HepG2 (cell line): ENCODE results near the gene HNRNPA1. TPM values are rescaled to one million over a fixed set of nuclear protein-coding genes. Genes with fewer than 3 reads are reported as not detected.

Experiments
- ARNT ChIP-seq: fragments of 450-650 bp; IDR thresholded peaks from 2 replicates; pipeline ENCODE4 v1.6.1; 2017
- ATAD3A ChIP-seq: sonication (generic); formaldehyde crosslinking; IDR thresholded peaks from 2 replicates; pipeline ENCODE4 v1.4.0; 2020; ENCODE audit warnings: missing genetic modification reagents
- BORCS8-MEF2B ChIP-seq: sonication (generic); formaldehyde crosslinking; IDR thresholded peaks from 2 replicates; pipeline ENCODE4 v1.8.0; 2022; ENCODE audit warnings: mild to moderate bottlenecking, missing genetic modification reagents
- CREB1 ChIP-seq, 2 experiments: fragments of 450-650 bp in 1 of 2; IDR thresholded peaks; 2 replicates each; pipeline ENCODE4 v1.6.1; 2016 to 2017; ENCODE audit warnings: control low read depth in 1 of 2, mild to moderate bottlenecking in 1 of 2, missing compliant biosample characterization in 1 of 2, missing genetic modification characterization in 1 of 2
- E2F5 ChIP-seq: sonication (generic); formaldehyde crosslinking; conservative IDR thresholded peaks from 2 replicates; pipeline ENCODE4 v1.4.0; 2020; ENCODE audit warnings: missing genetic modification reagents
- ESRRA ChIP-seq: sonication (generic); formaldehyde crosslinking; IDR thresholded peaks from 2 replicates; pipeline ENCODE4 v1.5.1; 2020; ENCODE audit warnings: mild to moderate bottlenecking, low read depth, missing genetic modification reagents
- HDAC6 ChIP-seq: fragments of 200-600 bp; sonication (generic); IDR thresholded peaks from 2 replicates; pipeline ENCODE4 v1.7.0; 2017; ENCODE audit warnings: mild to moderate bottlenecking, antibody characterized with exemption, low read length, low read depth
- HOXA9 ChIP-seq: sonication (generic); formaldehyde crosslinking; IDR thresholded peaks from 2 replicates; pipeline ENCODE4 v1.8.1; 2022; ENCODE audit warnings: missing genetic modification reagents, mild to moderate bottlenecking, moderate library complexity, borderline replicate concordance
- JARID2 ChIP-seq: sonication (generic); formaldehyde crosslinking; IDR thresholded peaks from 2 replicates; pipeline ENCODE4 v1.8.1; 2023; ENCODE audit warnings: missing genetic modification reagents, inconsistent platforms; ENCODE audit not compliant: insufficient replicate concordance
- MBNL3 ChIP-seq: fragments of 250-450 bp; sonication (Bioruptor Pico); conservative IDR thresholded peaks from 2 replicates; pipeline ENCODE4 v1.8.0; 2022; ENCODE audit warnings: mild to moderate bottlenecking, inconsistent platforms
- MIER3 ChIP-seq: IDR thresholded peaks from 2 replicates; pipeline ENCODE4 v1.6.1; 2016; ENCODE audit warnings: missing compliant biosample characterization, borderline replicate concordance
- REXO4 ChIP-seq: sonication (generic); formaldehyde crosslinking; IDR thresholded peaks from 2 replicates; pipeline ENCODE4 v1.8.0; 2022; ENCODE audit warnings: missing genetic modification reagents, mild to moderate bottlenecking, borderline replicate concordance
- RFX1 ChIP-seq: fragments of 450-650 bp; IDR thresholded peaks from 2 replicates; pipeline ENCODE4 v1.6.1; 2017
- RFXANK ChIP-seq: IDR thresholded peaks from 2 replicates; pipeline ENCODE4 v1.6.1; 2016
- SCMH1 ChIP-seq: sonication (generic); formaldehyde crosslinking; IDR thresholded peaks from 2 replicates; pipeline ENCODE4 v1.9.0; 2021; ENCODE audit warnings: missing genetic modification reagents, mild to moderate bottlenecking, borderline replicate concordance
- SSRP1 ChIP-seq: IDR thresholded peaks from 2 replicates; pipeline ENCODE4 v1.6.1; 2016; ENCODE audit warnings: control low read depth
- TFDP1 ChIP-seq: IDR thresholded peaks from 2 replicates; pipeline ENCODE4 v1.6.1; 2016; ENCODE audit warnings: missing compliant biosample characterization, missing genetic modification reagents, borderline replicate concordance
- THAP11 ChIP-seq: IDR thresholded peaks from 2 replicates; pipeline ENCODE4 v1.6.1; 2016; ENCODE audit warnings: missing biosample characterization, missing genetic modification reagents
- ZFP36 ChIP-seq: fragments of 150-350 bp; IDR thresholded peaks from 2 replicates; pipeline ENCODE4 v1.6.1; 2018; ENCODE audit warnings: borderline replicate concordance, low read length, low read depth; ENCODE audit not compliant: partially characterized antibody
- ZFP82 ChIP-seq: sonication (generic); formaldehyde crosslinking; IDR thresholded peaks from 2 replicates; pipeline ENCODE4 v1.5.1; 2020; ENCODE audit warnings: mild to moderate bottlenecking, missing genetic modification reagents, borderline replicate concordance
- ZMYM3 ChIP-seq: sonication (generic); formaldehyde crosslinking; IDR thresholded peaks from 2 replicates; pipeline ENCODE4 v1.5.1; 2020; ENCODE audit warnings: mild to moderate bottlenecking, missing genetic modification reagents
- ZNF180 ChIP-seq: sonication (generic); formaldehyde crosslinking; IDR thresholded peaks from 2 replicates; pipeline ENCODE4 v1.4.0; 2020; ENCODE audit warnings: low read depth, missing genetic modification reagents, borderline replicate concordance
- ZNF207 ChIP-seq: fragments of 450-650 bp; IDR thresholded peaks from 2 replicates; pipeline ENCODE4 v1.6.1; 2016; ENCODE audit warnings: antibody characterized with exemption, borderline replicate concordance
- ZNF232 ChIP-seq: sonication (generic); formaldehyde crosslinking; IDR thresholded peaks from 2 replicates; pipeline ENCODE4 v1.4.0; 2020; ENCODE audit warnings: missing genetic modification reagents, borderline replicate concordance
- ZNF30 ChIP-seq: sonication (generic); formaldehyde crosslinking; IDR thresholded peaks from 2 replicates; pipeline ENCODE4 v1.5.0; 2020; ENCODE audit warnings: mild to moderate bottlenecking, missing genetic modification reagents
- ZNF775 ChIP-seq: sonication (generic); formaldehyde crosslinking; IDR thresholded peaks from 2 replicates; pipeline ENCODE4 v1.4.0; 2020; ENCODE audit warnings: missing genetic modification reagents, mild to moderate bottlenecking, moderate library complexity, borderline replicate concordance
- polyA plus RNA-seq, 8 experiments: library from polyadenylated mRNA; depleted of rRNA in 3 of 8; stranded (reverse) in 7 of 8; unstranded in 1 of 8; fragments of >200 nt; fragmentation: Illumina TruSeq in 4 of 8; extraction: Trizol in 4 of 8; gene quantifications; 2 replicates each; pipeline versions ENCODE4 v1.2.1 to v1.2.3, GENCODE V29; 2011 to 2016; ENCODE audit warnings: low read depth in 4 of 8, missing spikeins in 1 of 8, mixed read lengths in 1 of 8; ENCODE audit not compliant: insufficient read depth in 1 of 8
- total RNA-seq, 5 experiments: library from RNA; depleted of rRNA; stranded (reverse); fragments of >200 nt; fragmentation: Illumina TruSeq; extraction: Trizol; gene quantifications; 2 replicates each; pipeline ENCODE4 v1.2.3, GENCODE V29; 2016; ENCODE audit warnings: low read depth in 1 of 5
- TF ChIP-seq, protein P1 (sequence below): sonication (generic); formaldehyde crosslinking; IDR thresholded peaks from 2 replicates; pipeline ENCODE4 v1.5.0; 2020; ENCODE audit warnings: missing genetic modification reagents
- TF ChIP-seq, protein P2 (sequence below): sonication (generic); formaldehyde crosslinking; IDR thresholded peaks from 2 replicates; pipeline ENCODE4 v1.8.1; 2022; ENCODE audit warnings: mild to moderate bottlenecking, missing genetic modification reagents

The HNRNPA1 gene
- total and polyA plus RNA-seq, 2 of the 13 experiments (the other 11 are each of a cell fraction or from before 2014, with no cell fraction given): 535 to 1,820 TPM

DNA sequence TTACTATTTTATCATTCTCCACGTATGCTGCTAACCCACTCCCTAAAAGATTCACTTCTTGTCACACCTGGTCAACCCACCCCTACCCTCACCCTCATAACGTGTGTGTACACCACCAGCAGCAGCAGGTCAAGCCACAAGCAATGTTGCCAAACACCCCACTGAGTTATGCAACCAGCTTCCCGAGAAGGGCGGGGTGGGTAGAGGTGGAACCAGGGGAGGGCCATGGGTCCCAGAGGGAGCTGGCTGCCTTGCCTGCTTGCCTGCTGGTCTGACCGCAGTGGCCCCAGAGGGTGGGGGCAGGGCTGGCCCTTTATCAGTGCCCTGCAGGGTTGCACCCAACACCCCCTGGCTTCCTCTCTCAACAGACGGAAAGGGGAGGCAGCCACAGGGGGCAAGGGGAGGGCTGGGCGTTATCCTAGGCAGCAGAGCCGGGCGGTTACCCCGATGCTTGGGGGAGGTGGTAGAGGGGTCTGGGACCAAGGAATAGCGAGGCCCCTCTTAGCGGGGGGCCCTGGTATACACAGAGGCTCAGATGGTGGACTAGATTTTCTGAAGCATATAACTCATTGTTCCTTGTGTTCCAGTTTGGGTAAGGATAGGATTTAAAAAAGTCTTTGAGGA is 23.8 kb downstream of the HNRNPA1 start (continued):
- TF ChIP-seq, protein P1, sequence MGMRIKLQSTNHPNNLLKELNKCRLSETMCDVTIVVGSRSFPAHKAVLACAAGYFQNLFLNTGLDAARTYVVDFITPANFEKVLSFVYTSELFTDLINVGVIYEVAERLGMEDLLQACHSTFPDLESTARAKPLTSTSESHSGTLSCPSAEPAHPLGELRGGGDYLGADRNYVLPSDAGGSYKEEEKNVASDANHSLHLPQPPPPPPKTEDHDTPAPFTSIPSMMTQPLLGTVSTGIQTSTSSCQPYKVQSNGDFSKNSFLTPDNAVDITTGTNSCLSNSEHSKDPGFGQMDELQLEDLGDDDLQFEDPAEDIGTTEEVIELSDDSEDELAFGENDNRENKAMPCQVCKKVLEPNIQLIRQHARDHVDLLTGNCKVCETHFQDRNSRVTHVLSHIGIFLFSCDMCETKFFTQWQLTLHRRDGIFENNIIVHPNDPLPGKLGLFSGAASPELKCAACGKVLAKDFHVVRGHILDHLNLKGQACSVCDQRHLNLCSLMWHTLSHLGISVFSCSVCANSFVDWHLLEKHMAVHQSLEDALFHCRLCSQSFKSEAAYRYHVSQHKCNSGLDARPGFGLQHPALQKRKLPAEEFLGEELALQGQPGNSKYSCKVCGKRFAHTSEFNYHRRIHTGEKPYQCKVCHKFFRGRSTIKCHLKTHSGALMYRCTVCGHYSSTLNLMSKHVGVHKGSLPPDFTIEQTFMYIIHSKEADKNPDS (CRISPR knock-in tag): no peak
- TF ChIP-seq ZFP36: no peak
- no peak for TF ChIP-seq SCMH1 (CRISPR knock-in tag)
- TF ChIP-seq ZNF180 (CRISPR knock-in tag): no peak
- no peak for TF ChIP-seq HDAC6
- no peak for TF ChIP-seq ESRRA (CRISPR knock-in tag)
- TF ChIP-seq BORCS8-MEF2B (CRISPR knock-in tag): no peak
- TF ChIP-seq MIER3: peak; percentile 85; the same call in 1 of the 2 replicates
- TF ChIP-seq, protein P2, sequence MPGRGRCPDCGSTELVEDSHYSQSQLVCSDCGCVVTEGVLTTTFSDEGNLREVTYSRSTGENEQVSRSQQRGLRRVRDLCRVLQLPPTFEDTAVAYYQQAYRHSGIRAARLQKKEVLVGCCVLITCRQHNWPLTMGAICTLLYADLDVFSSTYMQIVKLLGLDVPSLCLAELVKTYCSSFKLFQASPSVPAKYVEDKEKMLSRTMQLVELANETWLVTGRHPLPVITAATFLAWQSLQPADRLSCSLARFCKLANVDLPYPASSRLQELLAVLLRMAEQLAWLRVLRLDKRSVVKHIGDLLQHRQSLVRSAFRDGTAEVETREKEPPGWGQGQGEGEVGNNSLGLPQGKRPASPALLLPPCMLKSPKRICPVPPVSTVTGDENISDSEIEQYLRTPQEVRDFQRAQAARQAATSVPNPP: no peak
- no peak for TF ChIP-seq ZNF207
- no peak for TF ChIP-seq ZFP82
- TF ChIP-seq ZNF775: no peak
- no peak for TF ChIP-seq REXO4
- no peak for TF ChIP-seq HOXA9 (CRISPR knock-in tag)
- no peak for TF ChIP-seq ARNT
- TF ChIP-seq MBNL3 (CRISPR knock-in tag): no peak
- no peak for TF ChIP-seq RFXANK (CRISPR knock-in tag)
- no peak for TF ChIP-seq ZNF232 (CRISPR knock-in tag)
- peak; percentile 37; the same call in 1 of the 2 replicates for TF ChIP-seq TFDP1 (CRISPR knock-in tag)
- no peak for TF ChIP-seq SSRP1 (CRISPR knock-in tag)
- TF ChIP-seq ZMYM3: peak; percentile 65
- TF ChIP-seq THAP11 (CRISPR knock-in tag): peak; percentile 63
- no peak for TF ChIP-seq ATAD3A (CRISPR knock-in tag)
- no peak for TF ChIP-seq CREB1 (IDR thresholded peaks at IDR 0.05)
- no peak for TF ChIP-seq CREB1 (CRISPR knock-in tag; IDR thresholded peaks at IDR 0.05)
- TF ChIP-seq ZNF30: no peak
- TF ChIP-seq RFX1: no peak
- no peak for TF ChIP-seq E2F5 (CRISPR knock-in tag)
- no peak for TF ChIP-seq JARID2 (CRISPR knock-in tag)
